Glutamatergic neuron (in vitro differentiated cells): ENCODE data around the gene ANKS6. TPM values are rescaled to one million over a fixed set of nuclear protein-coding genes. Genes with fewer than 3 reads are reported as not detected.

Experiments used
- DNase-seq: peaks from one replicate; pipeline ENCODE4 v3.0.0; 2022
- H3K27ac Mint-ChIP-seq: one replicate; pipeline ENCODE4 v1.8.0; 2020; ENCODE audit warnings: mild to moderate bottlenecking, mixed read lengths, inconsistent platforms; ENCODE audit not compliant: unreplicated experiment
- H3K27me3 Mint-ChIP-seq: one replicate; pipeline ENCODE4 v1.8.0; 2020; ENCODE audit warnings: mild to moderate bottlenecking, moderate library complexity, mixed read lengths, inconsistent platforms; ENCODE audit not compliant: unreplicated experiment
- H3K36me3 Mint-ChIP-seq: one replicate; pipeline ENCODE4 v1.8.0; 2020; ENCODE audit warnings: mild to moderate bottlenecking, mixed read lengths, inconsistent platforms; ENCODE audit not compliant: unreplicated experiment
- H3K4me1 Mint-ChIP-seq: one replicate; pipeline ENCODE4 v1.8.0; 2020; ENCODE audit warnings: mild to moderate bottlenecking, low read depth, mixed read lengths, inconsistent platforms; ENCODE audit not compliant: unreplicated experiment
- H3K4me3 Mint-ChIP-seq: one replicate; pipeline ENCODE4 v1.8.0; 2020; ENCODE audit warnings: mild to moderate bottlenecking, mixed read lengths, inconsistent platforms; ENCODE audit not compliant: unreplicated experiment
- H3K9me3 Mint-ChIP-seq: one replicate; pipeline ENCODE4 v1.8.0; 2020; ENCODE audit warnings: mild to moderate bottlenecking, moderate library complexity, mixed read lengths, inconsistent platforms; ENCODE audit not compliant: unreplicated experiment
- total RNA-seq: library from RNA; stranded (reverse); fragmentation: NEBNext Ultra II Directional; extraction: Animal tissue kit (Norgen Biotek cat#: 25700); gene quantifications from one replicate; pipeline ENCODE4 v1.2.1, GENCODE V29; 2021; ENCODE audit not compliant: unreplicated experiment
- TF ChIP-seq, protein P1 (sequence below): fragments of 200-600 bp; sonication (generic); IDR thresholded peaks from one replicate; pipeline ENCODE4 v1.5.0; 2021; ENCODE audit not compliant: partially characterized antibody, unreplicated experiment

ANKS6 gene
- total RNA-seq, 1 donor from 2014 or later, result 15.9 TPM

DNA sequence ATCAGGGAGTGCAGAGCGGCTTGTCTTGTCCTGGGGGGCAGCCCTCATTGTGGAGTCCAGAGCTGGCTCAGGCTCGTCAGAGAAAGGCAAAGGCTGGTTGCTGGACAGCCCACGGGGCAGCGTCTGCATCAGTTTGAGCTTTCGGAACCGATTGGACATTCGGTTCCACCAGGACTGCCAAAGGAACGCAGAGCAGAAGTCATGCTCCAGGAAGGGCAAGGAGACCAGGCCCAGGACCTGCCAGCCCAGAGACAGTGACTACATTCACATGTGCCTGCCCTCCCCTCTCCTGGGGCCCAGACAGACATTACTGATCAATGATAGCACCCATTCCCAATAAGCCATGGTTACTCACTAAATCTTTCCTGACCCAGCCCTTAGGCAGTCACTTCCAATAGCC, 18.1 kb downstream of the ANKS6 start:
- DNase-seq, result no peak
- TF ChIP-seq, protein P1, sequence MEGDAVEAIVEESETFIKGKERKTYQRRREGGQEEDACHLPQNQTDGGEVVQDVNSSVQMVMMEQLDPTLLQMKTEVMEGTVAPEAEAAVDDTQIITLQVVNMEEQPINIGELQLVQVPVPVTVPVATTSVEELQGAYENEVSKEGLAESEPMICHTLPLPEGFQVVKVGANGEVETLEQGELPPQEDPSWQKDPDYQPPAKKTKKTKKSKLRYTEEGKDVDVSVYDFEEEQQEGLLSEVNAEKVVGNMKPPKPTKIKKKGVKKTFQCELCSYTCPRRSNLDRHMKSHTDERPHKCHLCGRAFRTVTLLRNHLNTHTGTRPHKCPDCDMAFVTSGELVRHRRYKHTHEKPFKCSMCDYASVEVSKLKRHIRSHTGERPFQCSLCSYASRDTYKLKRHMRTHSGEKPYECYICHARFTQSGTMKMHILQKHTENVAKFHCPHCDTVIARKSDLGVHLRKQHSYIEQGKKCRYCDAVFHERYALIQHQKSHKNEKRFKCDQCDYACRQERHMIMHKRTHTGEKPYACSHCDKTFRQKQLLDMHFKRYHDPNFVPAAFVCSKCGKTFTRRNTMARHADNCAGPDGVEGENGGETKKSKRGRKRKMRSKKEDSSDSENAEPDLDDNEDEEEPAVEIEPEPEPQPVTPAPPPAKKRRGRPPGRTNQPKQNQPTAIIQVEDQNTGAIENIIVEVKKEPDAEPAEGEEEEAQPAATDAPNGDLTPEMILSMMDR, result no peak
- peak overlapping the region; percentile 65 for H3K27ac Mint-ChIP-seq
- peaks cover 2% of the 10 kb centered on the region for H3K27me3 Mint-ChIP-seq
- H3K4me3 Mint-ChIP-seq, result no peak overlapping the region
- peaks cover 6% of the 10 kb centered on the region for H3K9me3 Mint-ChIP-seq
- H3K4me1 Mint-ChIP-seq, result peaks cover 21% of the 10 kb centered on the region
- H3K36me3 Mint-ChIP-seq, result no peaks in the 10 kb centered on the region

DNA sequence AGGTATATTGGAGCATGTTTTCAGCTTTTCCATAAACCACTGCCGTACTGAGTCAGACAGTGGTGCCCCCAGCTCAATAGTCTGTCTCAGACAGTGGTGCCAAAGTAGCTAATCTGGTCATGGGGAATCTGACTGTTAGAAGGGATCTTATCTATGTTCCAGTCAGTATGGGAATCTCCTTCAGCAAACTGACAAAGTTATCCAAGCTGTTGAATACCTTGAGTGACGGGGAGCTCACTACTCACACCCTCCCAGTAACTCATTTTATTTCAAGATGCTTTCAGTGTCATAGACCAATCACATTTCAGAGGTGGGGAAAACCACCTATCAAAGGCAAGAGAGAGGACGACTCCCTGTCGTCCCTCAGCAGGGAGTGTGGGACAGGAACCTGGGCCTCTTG, 18.7 kb downstream of the ANKS6 start:
- H3K36me3 Mint-ChIP-seq, result no peaks in the 10 kb centered on the region
- no peak overlapping the region for H3K4me3 Mint-ChIP-seq
- peaks cover 2% of the 10 kb centered on the region for H3K27me3 Mint-ChIP-seq
- TF ChIP-seq, protein P1, result no peak
- H3K27ac Mint-ChIP-seq, result no peak overlapping the region
- no peak for DNase-seq
- peaks cover 6% of the 10 kb centered on the region for H3K9me3 Mint-ChIP-seq
- H3K4me1 Mint-ChIP-seq, result peaks cover 24% of the 10 kb centered on the region

DNA sequence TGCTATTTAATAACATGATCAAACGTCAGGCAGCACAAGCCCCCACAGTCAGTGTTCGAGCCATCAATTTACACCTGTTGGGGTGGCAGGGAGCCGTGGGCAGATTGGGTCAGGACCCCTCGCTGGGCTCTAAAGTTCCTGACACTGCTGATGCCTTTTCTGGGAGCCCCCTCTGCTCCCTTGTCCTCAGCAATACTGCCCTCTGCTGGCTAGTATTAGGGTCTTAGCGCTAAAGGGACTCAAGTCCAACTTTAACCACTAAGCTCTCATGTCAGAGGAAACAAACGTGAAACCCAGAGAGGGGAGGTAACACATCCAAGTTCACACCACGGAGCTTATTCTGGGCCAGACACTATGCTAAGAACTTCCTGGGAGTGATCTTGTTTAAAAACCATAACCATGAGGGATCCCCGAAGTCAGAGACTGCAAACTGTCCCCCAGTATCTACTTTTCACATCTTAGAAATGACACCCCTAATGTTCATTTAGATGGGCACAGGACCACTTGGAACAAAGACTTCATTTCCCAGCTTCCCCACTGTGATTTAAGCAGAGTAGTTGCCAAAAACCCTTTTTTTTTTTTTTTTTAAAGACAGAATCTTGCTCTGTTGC, 20.4 kb downstream of the ANKS6 start:
- Mint-ChIP-seq H3K4me1 (peaks cover 26% of the 10 kb centered on the region), H3K36me3 (no peaks in the 10 kb centered on the region)
- peak; percentile 63 for DNase-seq

DNA sequence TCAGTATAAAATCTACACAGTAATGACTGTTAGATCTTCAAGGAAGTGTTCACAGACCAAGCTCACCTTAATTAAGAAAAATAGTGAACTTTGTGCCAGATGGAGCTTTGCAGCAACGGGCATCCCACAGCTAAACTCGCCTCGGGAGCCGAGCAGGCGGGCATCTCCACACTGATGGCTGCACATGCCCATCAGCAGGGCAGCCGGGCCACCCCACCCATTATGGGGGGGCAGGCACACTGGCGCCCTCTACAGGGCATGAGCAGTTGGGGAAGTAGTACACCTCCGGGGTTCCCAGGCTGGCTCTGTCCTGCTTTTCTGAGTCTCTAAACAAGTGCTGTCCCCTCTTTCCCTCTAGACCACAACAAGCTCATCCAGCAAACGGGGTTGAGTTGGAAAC, 21.6 kb downstream of the ANKS6 start:
- H3K27me3 Mint-ChIP-seq, result peaks cover 4% of the 10 kb centered on the region
- H3K4me1 Mint-ChIP-seq, result peaks cover 26% of the 10 kb centered on the region
- peaks cover 9% of the 10 kb centered on the region for H3K9me3 Mint-ChIP-seq
- H3K36me3 Mint-ChIP-seq, result peaks cover 10% of the 10 kb centered on the region
- TF ChIP-seq, protein P1, result peak; percentile 57
- no peak for DNase-seq
- no peak overlapping the region for H3K27ac Mint-ChIP-seq
- no peak overlapping the region for H3K4me3 Mint-ChIP-seq

More for the DNA sequence above, 20.4 kb downstream of the ANKS6 start:
- no peak overlapping the region for H3K27ac Mint-ChIP-seq
- peaks cover 6% of the 10 kb centered on the region for H3K9me3 Mint-ChIP-seq
- TF ChIP-seq, protein P1, result peak; percentile 82
- no peak overlapping the region for H3K4me3 Mint-ChIP-seq
- H3K27me3 Mint-ChIP-seq, result peaks cover 4% of the 10 kb centered on the region

DNA sequence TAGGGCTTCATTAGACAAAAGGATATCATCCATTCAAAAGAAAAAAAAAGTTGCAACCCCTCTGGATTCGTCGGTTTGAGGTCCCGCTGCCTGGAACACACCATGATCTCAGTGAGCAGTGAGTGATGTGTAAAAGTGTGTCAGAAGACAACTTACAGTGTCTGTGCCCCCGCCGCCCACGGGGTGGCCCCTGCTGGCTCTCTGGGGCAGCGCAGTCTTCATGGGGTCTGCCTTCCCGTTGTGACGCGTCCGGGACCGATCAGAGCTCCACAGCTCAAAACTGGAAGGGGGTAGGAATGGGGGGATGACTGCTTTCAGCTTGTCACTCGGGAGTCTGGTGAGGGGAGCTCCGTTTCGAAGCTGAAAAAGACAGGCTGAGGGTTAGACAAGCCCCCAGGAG, 22.6 kb downstream of the ANKS6 start:
- no peak for DNase-seq
- H3K4me3 Mint-ChIP-seq, result no peak overlapping the region
- peaks cover 4% of the 10 kb centered on the region for H3K27me3 Mint-ChIP-seq
- H3K36me3 Mint-ChIP-seq, result peaks cover 10% of the 10 kb centered on the region
- peaks cover 10% of the 10 kb centered on the region for H3K9me3 Mint-ChIP-seq
- no peak overlapping the region for H3K27ac Mint-ChIP-seq
- TF ChIP-seq, protein P1, result no peak
- H3K4me1 Mint-ChIP-seq, result peaks cover 21% of the 10 kb centered on the region
